HG03457 (cell line): ENCODE measurements around the gene FBXW2.
A peak's percentile ranks its signal among the peaks of the same experiment; 100 is the strongest.

Experiments used
- ATAC-seq: cut with Tn5 transposase; IDR thresholded peaks from one replicate; pipeline ENCODE4 v1.9.1; 2021; ENCODE audit warnings: moderate number of reproducible peaks; ENCODE audit not compliant: unreplicated experiment

Gene FBXW2

GRCh38 chr9:120715389-120715924, 77.8 kb downstream of the FBXW2 start:
- no peak for ATAC-seq

DNA sequence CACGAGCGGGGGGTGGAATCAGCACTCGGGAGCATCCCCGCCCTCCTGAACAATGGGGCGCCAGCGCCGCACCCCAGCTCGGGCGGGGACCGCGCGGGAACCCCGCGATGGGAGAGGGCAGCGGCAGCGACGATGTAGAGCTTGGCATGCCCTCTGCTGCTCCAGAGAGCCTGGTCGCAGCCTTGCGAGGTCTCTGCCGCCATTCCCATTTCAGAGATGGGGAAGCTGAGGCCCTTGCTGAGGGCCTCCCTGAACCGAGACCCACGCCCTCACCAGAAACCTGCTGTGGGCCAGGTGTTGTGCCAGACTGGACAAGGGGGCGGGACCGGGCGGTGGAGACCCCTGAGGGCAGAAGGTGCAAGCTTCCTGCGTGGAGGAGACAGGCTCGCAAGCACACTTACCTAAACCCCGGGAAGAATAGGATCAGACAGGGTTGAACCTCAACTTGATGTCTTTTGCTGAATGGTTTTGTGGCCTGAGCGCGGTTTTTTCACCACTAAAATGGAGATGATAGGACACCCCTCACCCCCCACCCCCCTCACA, 78.3 kb downstream of the FBXW2 start:
- ATAC-seq: peak; percentile 15

DNA sequence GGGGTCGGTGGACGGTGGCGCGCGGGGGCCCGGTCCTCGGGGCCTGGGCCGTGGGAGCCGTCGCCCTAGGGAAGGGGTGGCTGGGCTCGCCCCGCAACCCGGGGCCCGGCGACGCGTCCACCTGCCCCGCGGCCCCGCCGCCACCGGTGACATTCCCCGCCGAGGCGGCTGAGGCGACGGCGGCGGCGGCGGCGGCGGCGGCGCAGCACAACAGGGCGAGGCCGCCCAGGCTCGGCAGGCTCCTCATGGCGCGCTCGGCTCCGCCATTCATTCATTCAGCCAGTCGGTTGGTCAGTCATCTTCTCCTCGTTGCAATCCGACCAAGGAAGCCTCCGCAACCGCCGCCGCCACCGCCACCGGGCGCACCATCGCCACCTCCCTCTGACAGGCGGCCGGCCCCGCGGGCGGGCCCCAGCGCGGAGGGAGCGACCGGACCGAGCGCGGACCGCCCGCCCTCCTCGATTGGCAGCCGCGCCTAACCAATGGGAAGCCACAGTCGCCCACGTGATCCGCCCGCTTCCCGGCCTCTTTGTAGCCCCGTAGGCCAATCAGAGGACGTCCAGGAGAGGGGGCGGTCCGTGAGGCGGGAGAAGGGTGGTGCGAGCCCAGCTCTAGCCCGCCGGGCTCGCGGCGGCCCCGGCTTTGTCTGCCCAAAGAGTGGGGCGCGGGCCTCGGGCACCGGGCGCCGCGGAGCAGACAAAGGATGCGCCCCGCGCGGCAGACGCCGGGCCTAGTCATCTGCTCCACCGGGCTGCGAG, 78.9 kb downstream of the FBXW2 start, which contains the start of gene MEGF9:
MEGF9 (minus strand) TSS at position 383 of the 758 bp plus-strand sequence; CDS start at position 271, 112 bp downstream.
- ATAC-seq: peak; percentile 90

DNA sequence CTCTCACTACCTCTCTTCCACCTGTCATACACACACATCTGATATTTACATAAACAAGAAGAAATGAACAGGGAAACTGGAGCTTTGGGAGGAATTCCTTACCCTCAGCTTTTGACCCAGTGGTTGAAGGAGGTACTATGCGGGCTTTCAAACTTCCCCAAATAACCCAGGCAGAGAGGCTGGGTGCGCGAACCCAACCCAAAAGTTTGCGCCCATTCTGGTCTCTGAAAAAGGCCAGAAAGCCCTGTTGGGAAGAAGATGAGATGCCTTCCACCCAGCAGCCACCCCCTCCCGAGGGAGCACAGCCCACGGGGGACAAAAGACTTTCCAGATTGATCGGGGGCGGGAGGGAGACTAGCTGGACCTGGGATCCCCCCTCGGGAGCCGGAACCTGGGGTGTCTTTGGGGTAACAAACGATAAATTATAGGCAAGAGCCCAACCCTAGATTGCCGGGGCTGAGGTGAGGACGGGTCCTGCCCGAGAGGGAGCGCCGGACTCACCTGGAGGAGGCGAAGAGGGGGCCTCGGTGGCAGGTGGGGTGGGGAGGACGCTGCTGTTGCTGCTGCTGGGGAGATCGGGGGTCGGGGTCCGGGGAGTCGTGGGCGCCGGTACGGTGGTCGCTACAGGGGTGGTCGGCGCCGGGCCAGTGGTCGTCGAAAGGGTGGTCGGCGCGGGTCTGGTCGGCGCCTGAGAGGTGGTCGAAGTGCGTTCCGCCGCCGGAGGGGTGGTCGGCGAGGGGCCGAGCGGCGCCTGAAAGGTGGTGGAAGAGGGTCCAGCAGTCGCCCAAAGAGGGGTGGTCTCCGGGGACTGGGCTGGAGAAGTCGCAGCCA, 79.7 kb downstream of the FBXW2 start:
- no peak for ATAC-seq

DNA sequence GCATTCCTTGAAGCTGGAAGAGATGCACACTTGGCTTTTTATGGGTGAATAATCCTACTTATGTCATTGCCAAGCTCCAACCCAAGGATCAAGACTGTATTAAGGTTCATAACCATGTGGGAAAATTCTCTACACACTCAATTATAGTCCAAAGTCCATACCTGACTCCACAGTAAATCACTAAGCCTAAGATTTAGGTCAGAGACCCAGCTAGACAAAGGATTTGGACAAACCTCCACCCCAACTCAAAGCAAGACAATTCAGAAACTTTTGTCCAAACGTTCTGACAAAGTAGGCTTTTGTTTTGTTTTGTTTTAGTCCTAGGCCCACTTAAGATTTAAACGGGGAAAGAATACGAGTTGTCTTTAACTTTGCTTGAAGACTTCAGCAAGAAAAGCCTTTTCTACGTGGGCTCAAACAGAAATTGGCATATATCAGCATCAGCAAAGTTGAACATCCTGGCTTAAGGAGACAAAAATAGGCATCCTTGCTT, 80.6 kb downstream of the FBXW2 start:
- no peak for ATAC-seq

DNA sequence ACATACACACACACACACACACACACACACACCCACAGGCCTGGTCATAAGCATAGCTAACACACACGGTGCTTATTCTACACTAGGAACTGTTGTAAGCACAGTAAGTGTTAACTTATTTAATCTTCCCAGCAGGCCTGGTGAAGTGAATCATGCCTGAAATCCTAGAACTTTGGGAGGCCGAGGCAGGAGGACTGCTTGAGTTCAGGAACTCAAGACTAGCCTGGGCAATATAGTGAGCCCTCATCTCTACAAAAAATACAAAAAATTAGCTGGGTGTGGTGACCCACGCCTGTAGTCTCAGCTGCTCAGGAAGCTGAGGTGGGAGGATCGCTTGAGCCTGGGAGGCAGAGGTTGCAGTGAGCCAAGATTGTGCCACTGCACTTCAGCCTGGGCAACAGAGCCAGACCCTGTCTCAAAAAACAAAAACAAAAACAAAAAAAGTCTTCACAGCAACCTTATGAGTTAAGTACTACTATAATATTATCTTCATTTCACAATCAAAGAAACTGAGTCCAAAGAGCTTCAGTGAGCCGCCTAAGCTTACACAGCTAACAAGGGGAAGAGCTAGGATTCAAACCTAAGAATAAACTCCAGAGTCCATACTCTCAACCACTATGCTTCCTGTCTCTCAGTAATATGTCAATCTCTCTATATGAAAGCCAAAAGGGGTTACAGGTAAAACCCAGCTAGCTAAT, 81.2 kb downstream of the FBXW2 start:
- ATAC-seq: no peak

DNA sequence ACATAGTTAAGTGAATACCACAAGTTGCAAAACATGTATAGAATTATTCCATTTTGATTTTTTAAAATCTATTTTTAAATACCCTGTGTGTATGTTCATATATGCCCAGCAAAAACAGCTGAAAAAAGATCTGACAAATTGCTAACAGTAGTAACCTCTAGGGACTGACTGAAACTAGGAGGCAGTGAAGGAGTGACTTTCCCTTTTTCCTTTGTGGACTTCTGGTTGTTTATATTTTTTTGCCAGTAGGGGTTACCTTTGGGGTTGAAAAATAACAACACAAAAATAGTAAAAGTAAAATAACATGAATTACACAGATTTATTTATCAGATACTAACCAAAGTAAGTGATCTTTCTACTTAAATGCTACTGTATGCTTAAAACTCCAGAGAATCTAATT, 81.9 kb downstream of the FBXW2 start:
- ATAC-seq: no peak

DNA sequence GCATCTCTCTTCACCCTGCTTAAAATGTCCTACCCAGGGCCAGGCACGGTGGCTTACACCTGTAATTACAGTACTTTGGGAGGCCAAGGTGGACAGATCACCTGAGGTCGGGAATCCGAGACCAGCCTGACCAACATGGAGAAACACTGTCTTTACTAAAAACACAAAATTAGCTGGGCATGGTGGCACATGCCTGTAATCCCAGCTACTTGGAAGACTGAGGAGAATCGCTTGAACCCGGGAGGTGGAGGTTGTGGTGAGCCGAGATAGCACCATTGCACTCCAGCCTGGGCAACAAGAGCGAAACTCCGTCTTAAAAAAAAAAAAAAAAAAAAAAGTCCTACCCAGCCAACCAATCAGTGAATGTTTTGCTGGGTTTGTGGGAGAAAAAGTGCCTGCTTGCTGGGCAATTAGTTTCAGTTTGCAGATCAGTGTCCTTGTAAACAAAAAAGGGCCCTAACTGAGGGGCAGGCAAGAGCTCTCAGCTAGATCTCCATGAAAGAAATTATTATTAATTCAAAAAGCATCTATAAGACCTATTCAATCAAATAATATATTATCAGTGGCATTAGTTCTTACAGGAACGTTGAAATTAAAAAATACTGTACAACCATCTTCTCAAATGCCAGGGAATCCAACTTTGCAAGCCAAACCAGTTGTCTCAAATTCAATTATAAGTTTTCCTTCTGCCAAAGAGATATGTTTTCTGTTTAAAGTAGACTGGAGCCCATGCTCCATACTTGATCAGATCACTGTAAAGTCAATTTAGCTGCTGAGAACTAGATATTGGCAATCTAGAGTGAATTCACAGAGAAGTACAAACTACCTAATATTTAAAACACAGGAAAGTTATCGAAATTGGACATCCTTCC, 82.9 kb downstream of the FBXW2 start:
- ATAC-seq: no peak

GRCh38 chr9:120708526-120709224, 84.5 kb downstream of the FBXW2 start:
- ATAC-seq: no peak

DNA sequence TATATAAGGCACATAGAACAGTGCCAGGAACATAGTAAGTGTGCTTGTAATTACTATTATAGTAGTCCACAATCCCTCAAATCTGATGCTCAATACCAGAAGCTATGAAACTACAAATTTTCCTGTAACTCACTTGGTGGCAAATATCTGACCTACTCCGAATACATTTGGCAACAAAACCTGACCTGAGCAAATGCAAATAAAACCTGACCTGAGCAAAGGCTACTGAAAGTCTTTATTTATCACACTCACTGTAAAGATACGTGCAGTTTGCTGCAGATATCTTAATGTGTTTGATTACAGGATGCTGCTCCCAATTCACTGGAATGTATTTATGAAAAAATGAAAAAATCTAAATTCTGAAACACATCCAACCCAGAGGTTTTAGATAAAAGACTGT, 86.0 kb downstream of the FBXW2 start:
- ATAC-seq: no peak
